Vagina (tissue), 2 donors: ENCODE results near the gene FSTL4.

Experiments
- CTCF ChIP-seq, 3 experiments: fragments of 450-650 bp in 2 of 3; fragments of 200-600 bp in 1 of 3; sonication (generic) in 1 of 3; IDR thresholded peaks; one replicate each; pipeline ENCODE4 v1.5.1; 2017 to 2019; ENCODE audit warnings: antibody characterized with exemption in 3 of 3, mild to moderate bottlenecking in 2 of 3, moderate library complexity in 2 of 3
- POLR2A ChIP-seq, 2 donors: fragments of 450-650 bp; IDR thresholded peaks; one replicate each; pipeline ENCODE4 v1.6.1; 2017; ENCODE audit warnings: antibody characterized with exemption in 2 of 2, mild to moderate bottlenecking in 2 of 2, moderate library complexity in 2 of 2
- POLR2AphosphoS5 ChIP-seq, 2 donors: sonication (generic); formaldehyde crosslinking; IDR thresholded peaks; one replicate each; pipeline ENCODE4 v1.9.0; 2017; ENCODE audit warnings: antibody characterized with exemption in 2 of 2, mild to moderate bottlenecking in 2 of 2, low read depth in 1 of 2; ENCODE audit not compliant: insufficient read depth in 1 of 2

GRCh38 chr5:133201310-133201709 is 411.0 kb downstream of the FSTL4 start:
- TF ChIP-seq POLR2A (IDR thresholded peaks at IDR 0.05) (no peak), CTCF (IDR thresholded peaks at IDR 0.05) (no peak), POLR2AphosphoS5 (IDR thresholded peaks at IDR 0.05; ENCODE audit: insufficient read depth in 1 of 2, low read depth in 1 of 2) (no peak)
